NK-92 (cell line): Measurements from ENCODE around the gene SSC5D.

Source experiments
- DNase-seq: peaks from one replicate; lab custom pipeline; 2025; ENCODE audit not compliant: unreplicated experiment; lab: John Stamatoyannopoulos, UW

Gene SSC5D

GRCh38 chr19:55552620-55553019, 64.4 kb downstream of the SSC5D start:
- DNase-seq = no peak

GRCh38 chr19:55553217-55554182, 65.3 kb downstream of the SSC5D start:
- DNase-seq = no peak

- no peak for DNase-seq
These were observed 66.1 kb downstream of the SSC5D start for GRCh38 chr19:55554302-55554701.

GRCh38 chr19:55554741-55555152, 66.5 kb downstream of the SSC5D start:
- no peak for DNase-seq

- DNase-seq = no peak
These were observed 71.4 kb downstream of the SSC5D start for GRCh38 chr19:55559684-55560083.

- no peak for DNase-seq
These were observed 75.0 kb downstream of the SSC5D start for GRCh38 chr19:55563261-55563690.

- DNase-seq = no peak
These were observed 78.6 kb downstream of the SSC5D start for GRCh38 chr19:55566823-55567222.

- DNase-seq = no peak
These were observed 79.6 kb downstream of the SSC5D start for GRCh38 chr19:55567708-55568328.
